HCT116 (cell line): ENCODE results near the gene ACER3. TPM values are rescaled to one million over a fixed set of nuclear protein-coding genes. Genes with fewer than 3 reads are reported as not detected.
"Not testable (repeated sequence)": the region's sequence is repeated elsewhere in the genome, so short reads cannot be mapped to it uniquely, and the experiment has no call there.

Experiments
- ATAC-seq: fragments of 200-7000 bp; cut with Tn5 transposase; 2 replicates; pipeline ENCODE4 v1.9.1; 2020; ENCODE audit warnings: mild to moderate bottlenecking, moderate library complexity
- BruUV-seq: library from RNA; stranded (reverse); fragments of 400-500 nt; replicated peaks from 2 replicates; lab custom pipeline; 2021; lab: Mats Ljungman, UMichigan
- CTCF ChIA-PET: fragments of 300-600 bp; sonication (Branson Sonifier 250); formaldehyde crosslinking; loops from one replicate; lab custom pipeline; 2021; ENCODE audit warnings: antibody characterized with exemption; lab: Charles Lee
- POLR2A ChIA-PET: fragments of 300-600, 350-600 bp; sonication (Branson Sonifier 250); formaldehyde crosslinking; loops from one replicate; lab custom pipeline; 2021; ENCODE audit warnings: antibody characterized with exemption; lab: Charles Lee
- RAD21 ChIA-PET, 2 experiments: fragments of 300-600 bp; sonication (Branson Sonifier 250); formaldehyde crosslinking; loops; one replicate each; lab custom pipeline; 2023; ENCODE audit warnings: low total read pairs in 2 of 2; ENCODE audit not compliant: uncharacterized antibody in 2 of 2, unreplicated experiment in 2 of 2, low non-redundant PET in 1 of 2; lab: Charles Lee
- DNase-seq: peaks from one replicate; pipeline ENCODE4 v3.0.0-alpha.2; 2010; ENCODE audit warnings: low read depth, low spot score
- H2AFZ ChIP-seq: fragments of 200-600 bp; shearing (Covaris generic), sonication (generic); 2 replicates; pipeline ENCODE4 v1.6.1; 2017; ENCODE audit warnings: low read depth, mixed run types, mixed read lengths, antibody characterized with exemption, low read length; ENCODE audit not compliant: poor library complexity, severe bottlenecking
- H3K27ac ChIP-seq: 2 replicates; pipeline ENCODE4 v1.5.1; 2012; ENCODE audit warnings: low read depth, low read length
- H3K27me3 ChIP-seq: fragments of 200-600 bp; sonication (generic); 2 replicates; pipeline ENCODE4 v1.6.1; 2016; ENCODE audit warnings: mixed run types, low read length, mixed read lengths; ENCODE audit not compliant: insufficient read depth
- H3K36me3 ChIP-seq, 2 experiments: fragments of 200-500 bp in 1 of 2; fragments of 200-600 bp in 1 of 2; sonication (Bioruptor generic) in 1 of 2; sonication (generic) in 1 of 2; 2 replicates each; pipeline versions ENCODE4 v1.5.1 to v1.6.1; 2014 to 2016; ENCODE audit warnings: low read length in 2 of 2, inconsistent platforms in 1 of 2, mixed read lengths in 1 of 2, mixed run types in 1 of 2; ENCODE audit not compliant: insufficient read depth in 2 of 2, control insufficient read depth in 1 of 2
- H3K4me1 ChIP-seq, 2 experiments: fragments of 200-600 bp in 1 of 2; sonication (generic) in 1 of 2; 2 replicates each; pipeline versions ENCODE4 v1.5.1 to v1.6.1; 2012 to 2017; ENCODE audit warnings: low read length in 2 of 2, inconsistent platforms in 1 of 2, mild to moderate bottlenecking in 1 of 2, mixed read lengths in 1 of 2, mixed run types in 1 of 2, moderate library complexity in 1 of 2; ENCODE audit not compliant: insufficient read depth in 2 of 2, control insufficient read depth in 1 of 2
- H3K4me2 ChIP-seq: fragments of 200-600 bp; sonication (generic); 2 replicates; pipeline ENCODE4 v1.6.1; 2017; ENCODE audit warnings: mixed run types, low read length, mixed read lengths
- H3K4me3 ChIP-seq, 2 experiments: fragments of 200-600 bp in 1 of 2; sonication (generic) in 1 of 2; replicated peaks in 1 of 2; 2 replicates each; pipeline ENCODE4 v1.5.1; 2011 to 2016; ENCODE audit warnings: low read length in 2 of 2, control low read depth in 1 of 2, low read depth in 1 of 2, mild to moderate bottlenecking in 1 of 2, mixed read lengths in 1 of 2, mixed run types in 1 of 2
- H3K79me2 ChIP-seq: fragments of 200-600 bp; sonication (generic); 2 replicates; pipeline ENCODE4 v1.6.1; 2017; ENCODE audit warnings: mild to moderate bottlenecking, mixed run types, low read length, moderate library complexity, mixed read lengths; ENCODE audit not compliant: insufficient read depth
- H3K9ac ChIP-seq: fragments of 200-600 bp; sonication (generic); 2 replicates; pipeline ENCODE4 v1.6.1; 2016; ENCODE audit warnings: low read length, mixed read lengths
- H3K9me2 ChIP-seq: fragments of 200-600 bp; sonication (generic), shearing (Covaris generic); 2 replicates; pipeline ENCODE4 v1.6.1; 2017; ENCODE audit warnings: mixed run types, mild to moderate bottlenecking, moderate library complexity; ENCODE audit not compliant: insufficient read depth
- H3K9me3 ChIP-seq, 2 experiments: fragments of 200-500 bp in 1 of 2; fragments of 200-600 bp in 1 of 2; sonication (Bioruptor generic) in 1 of 2; sonication (generic) in 1 of 2; 2 replicates each; pipeline ENCODE4 v1.6.1; 2014 to 2017; ENCODE audit warnings: low read length in 2 of 2, mixed read lengths in 2 of 2, inconsistent platforms in 1 of 2, low read depth in 1 of 2, mild to moderate bottlenecking in 1 of 2, mixed run types in 1 of 2, moderate library complexity in 1 of 2; ENCODE audit not compliant: control insufficient read depth in 1 of 2, insufficient read depth in 1 of 2
- H4K20me1 ChIP-seq: fragments of 200-600 bp; sonication (generic), shearing (Covaris generic); 2 replicates; pipeline ENCODE4 v1.6.1; 2017; ENCODE audit warnings: mixed run types, mild to moderate bottlenecking, moderate library complexity; ENCODE audit not compliant: insufficient read depth
- EGR1 ChIP-seq: IDR thresholded peaks from 2 replicates; pipeline ENCODE4 v1.6.1; 2012; ENCODE audit warnings: low read depth
- POLR2AphosphoS5 ChIP-seq: IDR thresholded peaks from 2 replicates; pipeline ENCODE4 v1.6.1; 2011; ENCODE audit warnings: mild to moderate bottlenecking, low read depth, low read length, moderate library complexity
- RAD21 ChIP-seq: IDR thresholded peaks from 2 replicates; pipeline ENCODE4 v1.6.1; 2012; ENCODE audit warnings: low read depth, mild to moderate bottlenecking
- SP1 ChIP-seq: IDR thresholded peaks from 2 replicates; pipeline ENCODE4 v1.6.1; 2012; ENCODE audit warnings: low read depth
- SRF ChIP-seq: IDR thresholded peaks from 2 replicates; pipeline ENCODE4 v1.6.1; 2012; ENCODE audit warnings: low read depth
- YY1 ChIP-seq: IDR thresholded peaks from 2 replicates; pipeline ENCODE4 v1.6.1; 2011; ENCODE audit warnings: low read length, low read depth, moderate library complexity, mild to moderate bottlenecking; ENCODE audit not compliant: insufficient replicate concordance; ENCODE audit errors: extremely low read depth
- intact Hi-C: fragments of 100-400 bp; cut with micrococcal nuclease; formaldehyde crosslinking; loops from 2 replicates; pipeline ENCODE4 v1.10.0; 2022
- total RNA-seq: library from RNA; stranded (reverse); gene quantifications from one replicate; pipeline ENCODE4 v1.2.1, GENCODE V29; 2021; ENCODE audit not compliant: unreplicated experiment
- TF ChIP-seq, protein P1 (sequence below): IDR thresholded peaks from 2 replicates; pipeline ENCODE4 v1.6.1; 2012
- TF ChIP-seq, protein P2 (sequence below), 3 experiments: fragments of 200-600 bp in 1 of 3; sonication (generic) in 1 of 3; IDR thresholded peaks in 2 of 3; conservative IDR thresholded peaks in 1 of 3; 2 replicates each; pipeline ENCODE4 v1.5.1; 2012 to 2017; ENCODE audit warnings: low read depth in 2 of 3, low read length in 2 of 3, antibody characterized with exemption in 1 of 3, borderline replicate concordance in 1 of 3, control low read depth in 1 of 3, mild to moderate bottlenecking in 1 of 3, mixed read lengths in 1 of 3, mixed run types in 1 of 3, moderate library complexity in 1 of 3; ENCODE audit not compliant: insufficient read depth in 1 of 3

The ACER3 gene
- total RNA-seq, 1 experiment from 2014 or later, result 19.1 TPM

DNA sequence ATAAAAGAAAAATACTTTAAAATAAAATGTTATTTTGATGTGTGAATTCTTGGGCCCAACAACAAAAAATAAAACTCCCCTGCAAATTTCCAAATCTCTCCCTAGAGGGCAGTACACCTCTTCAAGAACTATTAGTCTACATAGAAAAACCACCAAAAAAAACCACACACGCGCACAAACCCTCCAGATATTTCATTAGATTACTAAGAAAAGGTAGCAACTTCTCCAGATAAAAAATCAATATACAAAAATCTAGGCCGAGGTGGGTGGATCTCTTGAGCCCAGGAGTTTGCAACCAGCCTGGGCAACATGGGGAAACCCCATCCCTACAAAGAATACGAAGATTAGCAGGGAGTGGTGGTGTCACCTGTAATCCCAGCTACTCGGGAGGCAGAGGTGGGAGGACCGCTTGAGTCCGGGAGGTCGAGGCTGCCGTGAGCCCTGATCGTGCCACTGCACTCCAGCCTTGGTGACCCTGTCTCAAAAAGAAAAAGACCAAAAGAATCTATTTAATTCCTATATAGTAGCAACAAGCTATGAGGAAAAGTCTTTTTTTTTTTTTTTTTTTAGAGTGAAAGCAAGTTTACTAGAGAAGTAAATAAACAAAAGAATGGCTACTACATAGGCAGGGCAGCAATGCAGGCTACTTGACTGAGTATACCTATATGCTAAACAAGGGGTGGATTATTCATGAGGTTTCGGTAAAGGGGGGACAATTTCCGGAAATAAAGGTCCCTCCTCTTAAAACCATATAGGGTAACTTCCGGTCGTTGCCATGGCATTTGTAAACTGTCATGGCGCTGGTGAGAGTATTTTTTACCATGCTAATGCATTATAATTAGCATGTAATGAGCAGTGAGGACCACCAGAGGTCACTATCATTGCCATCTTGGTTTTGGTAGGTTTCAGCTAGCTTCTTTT lies 186.5 kb downstream of the ACER3 start:
- CTCF ChIA-PET, result interaction anchor here (0.6 to 4.4 kb wide), 44 partner anchors 10 to 572 kb away, joined by 3 to 98 read pairs (median 5); partner anchors contain the start of gene CAPN5
- peak overlapping the region; percentile 100 for H2AFZ ChIP-seq

DNA sequence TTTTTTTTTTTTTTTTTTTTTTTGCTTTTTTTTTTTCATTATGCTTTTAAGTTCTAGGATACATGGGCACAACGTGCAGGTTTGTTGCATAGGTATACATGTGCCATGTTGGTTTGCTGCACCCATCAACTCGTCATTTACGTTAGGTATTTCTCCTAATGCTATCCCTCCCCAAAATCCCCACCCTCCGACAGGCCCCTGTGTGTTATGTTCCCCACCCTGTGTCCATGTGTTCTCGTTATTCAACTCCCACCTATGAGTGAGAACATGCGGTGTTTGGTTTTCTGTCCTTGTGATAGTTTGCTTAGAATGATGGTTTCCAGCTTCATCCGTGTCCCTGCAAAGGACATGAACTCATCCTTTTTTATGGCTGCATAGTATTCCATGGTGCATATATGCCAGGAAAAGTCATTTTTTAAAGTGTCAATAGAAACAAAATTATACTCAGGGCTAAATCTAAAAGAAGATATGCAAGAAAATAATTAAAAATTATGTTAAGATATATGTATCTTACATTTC lies 187.3 kb downstream of the ACER3 start:
- RAD21 ChIA-PET, result interaction anchor here (0.5 to 3.2 kb wide), 10 partner anchors 43 to 497 kb away, joined by 3 to 29 read pairs (median 4); no protein-coding TSS in a partner anchor
- CTCF ChIA-PET, result interaction anchor here (0.6 to 4.4 kb wide), 40 partner anchors 10 to 571 kb away, joined by 3 to 98 read pairs (median 5); partner anchors contain the start of gene CAPN5
- POLR2A ChIA-PET, result interaction anchor here (0.6 to 3.8 kb wide), 3 partner anchors 15 to 556 kb away, joined by 4 to 23 read pairs (median 11); no protein-coding TSS in a partner anchor
- H3K79me2 ChIP-seq, H4K20me1 ChIP-seq, ATAC-seq, H3K27me3 ChIP-seq, BruUV-seq, H3K9me2 ChIP-seq, H3K36me3 ChIP-seq, H3K27ac ChIP-seq, H3K9me3 ChIP-seq, H3K4me3 ChIP-seq, H3K9ac ChIP-seq, H3K4me2 ChIP-seq, H2AFZ ChIP-seq, DNase-seq: not testable (repeated sequence)
- H3K4me1 ChIP-seq, result peaks cover 2 to 20% of the 10 kb centered on the region in 2 experiments; a peak in 3 of 4 replicates
- intact Hi-C loops, result loop anchor here (1.0 to 5.0 kb wide), 5 partner anchors 43 to 499 kb away; no protein-coding TSS in a partner anchor

More for the DNA sequence above, 186.5 kb downstream of the ACER3 start:
- DNase-seq (peak; percentile 90), ATAC-seq (peak; percentile 81)
- Histone ChIP-seq H3K27ac (peak overlapping the region; percentile 15; the same call in 1 of the 2 replicates), H3K79me2 (no peaks in the 10 kb centered on the region), H3K9ac (no peak overlapping the region), H3K4me3 (peak overlapping the region; percentile 29 to 45), H3K4me1 (peaks cover 2 to 20% of the 10 kb centered on the region in 2 experiments; a peak in 3 of 4 replicates), H3K27me3 (no peaks in the 10 kb centered on the region), H3K9me3 (no peaks in the 10 kb centered on the region), H4K20me1 (no peaks in the 10 kb centered on the region), H3K36me3 (no peaks in the 10 kb centered on the region), H3K4me2 (peak overlapping the region; percentile 90), H3K9me2 (no peaks in the 10 kb centered on the region)
- no TSS peak for BruUV-seq
- TF ChIP-seq, protein P1, sequence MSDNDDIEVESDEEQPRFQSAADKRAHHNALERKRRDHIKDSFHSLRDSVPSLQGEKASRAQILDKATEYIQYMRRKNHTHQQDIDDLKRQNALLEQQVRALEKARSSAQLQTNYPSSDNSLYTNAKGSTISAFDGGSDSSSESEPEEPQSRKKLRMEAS, result 0 out of 2 replicates have a peak, but pooled peaks have one; percentile 11
- TF ChIP-seq POLR2AphosphoS5 (no peak), EGR1 (peak; percentile 18; the same call in 1 of the 2 replicates), SRF (peak; percentile 100), SP1 (no peak), YY1 (peak; percentile 92), RAD21 (peak; percentile 73)
- TF ChIP-seq, protein P2, sequence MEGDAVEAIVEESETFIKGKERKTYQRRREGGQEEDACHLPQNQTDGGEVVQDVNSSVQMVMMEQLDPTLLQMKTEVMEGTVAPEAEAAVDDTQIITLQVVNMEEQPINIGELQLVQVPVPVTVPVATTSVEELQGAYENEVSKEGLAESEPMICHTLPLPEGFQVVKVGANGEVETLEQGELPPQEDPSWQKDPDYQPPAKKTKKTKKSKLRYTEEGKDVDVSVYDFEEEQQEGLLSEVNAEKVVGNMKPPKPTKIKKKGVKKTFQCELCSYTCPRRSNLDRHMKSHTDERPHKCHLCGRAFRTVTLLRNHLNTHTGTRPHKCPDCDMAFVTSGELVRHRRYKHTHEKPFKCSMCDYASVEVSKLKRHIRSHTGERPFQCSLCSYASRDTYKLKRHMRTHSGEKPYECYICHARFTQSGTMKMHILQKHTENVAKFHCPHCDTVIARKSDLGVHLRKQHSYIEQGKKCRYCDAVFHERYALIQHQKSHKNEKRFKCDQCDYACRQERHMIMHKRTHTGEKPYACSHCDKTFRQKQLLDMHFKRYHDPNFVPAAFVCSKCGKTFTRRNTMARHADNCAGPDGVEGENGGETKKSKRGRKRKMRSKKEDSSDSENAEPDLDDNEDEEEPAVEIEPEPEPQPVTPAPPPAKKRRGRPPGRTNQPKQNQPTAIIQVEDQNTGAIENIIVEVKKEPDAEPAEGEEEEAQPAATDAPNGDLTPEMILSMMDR (IDR thresholded peaks at IDR 0.05 in 2 of 3, conservative IDR thresholded peaks at IDR 0.05 in 1 of 3; ENCODE audit: borderline replicate concordance in 1 of 3, insufficient read depth in 1 of 3, low read depth in 2 of 3, low read length in 2 of 3), result peak; percentile 67 to 88 (median 68)
- RAD21 ChIA-PET, result interaction anchor here (0.5 to 3.2 kb wide), 12 partner anchors 44 to 498 kb away, joined by 3 to 29 read pairs (median 3); no protein-coding TSS in a partner anchor
- intact Hi-C loops, result loop anchor here (1.0 to 5.0 kb wide), 5 partner anchors 44 to 500 kb away; no protein-coding TSS in a partner anchor
- POLR2A ChIA-PET, result interaction anchor here (0.6 to 3.8 kb wide), 3 partner anchors 15 to 557 kb away, joined by 4 to 23 read pairs (median 11); no protein-coding TSS in a partner anchor
